Gastroesophageal sphincter (tissue), 3 donors: ENCODE data around the gene WDR3.

ENCODE experiments used
- CTCF ChIP-seq, 4 experiments: fragments of 200-600 bp in 2 of 4; fragments of 450-650 bp in 2 of 4; sonication (generic) in 1 of 4; IDR thresholded peaks; one replicate each; pipeline ENCODE4 v1.5.1; 2017 to 2019; ENCODE audit warnings: antibody characterized with exemption in 4 of 4, mild to moderate bottlenecking in 2 of 4, moderate library complexity in 2 of 4
- POLR2AphosphoS5 ChIP-seq: sonication (generic); formaldehyde crosslinking; IDR thresholded peaks from one replicate; pipeline ENCODE4 v1.6.1; 2017; ENCODE audit warnings: antibody characterized with exemption

DNA sequence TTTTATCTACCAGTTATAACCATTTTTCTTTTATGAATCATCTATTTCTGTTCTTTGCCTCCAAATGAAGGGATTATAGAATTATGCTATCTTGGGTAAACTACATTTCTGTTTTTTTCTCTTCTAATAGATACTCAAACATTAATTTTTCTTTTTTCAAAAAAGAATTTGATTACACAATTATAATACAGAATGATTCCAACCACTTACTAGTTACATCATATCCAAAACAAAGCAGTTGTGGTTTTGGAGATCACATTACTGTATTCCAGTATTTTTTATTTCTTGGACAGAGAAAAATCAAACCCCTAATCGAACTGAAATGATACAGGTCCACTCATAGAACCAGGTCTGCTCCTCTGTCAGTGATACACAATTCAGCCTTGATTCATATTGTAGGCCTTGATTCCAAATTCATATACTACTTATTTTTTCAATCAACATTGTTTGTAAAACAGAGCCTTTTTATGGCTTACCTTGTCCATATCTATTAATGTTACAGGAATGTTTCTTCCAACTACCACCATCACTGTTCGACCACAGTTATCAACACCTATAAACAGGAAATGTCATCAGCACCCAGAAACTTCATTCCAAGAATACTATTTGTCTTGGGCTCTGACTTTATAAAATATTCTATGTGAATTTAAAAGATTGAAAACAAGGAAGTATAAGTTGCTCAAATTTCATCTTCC, 43.3 kb upstream of the WDR3 start:
- TF ChIP-seq CTCF (IDR thresholded peaks at IDR 0.05) = no peak
- TF ChIP-seq POLR2AphosphoS5 = no peak
